Adipose tissue (tissue), 3 donors: Measurements from ENCODE around the gene CCL4. TPM values are rescaled to one million over a fixed set of nuclear protein-coding genes. Genes with fewer than 3 reads are reported as not detected.
"Not testable (repeated sequence)": the region's sequence is repeated elsewhere in the genome, so short reads cannot be mapped to it uniquely, and the experiment has no call there.

Experiments used
- H3K27ac ChIP-seq: one replicate; pipeline ENCODE4 v1.5.1; 2013; ENCODE audit warnings: low read depth, low read length
- WGBS, 3 donors: extraction: QIAGEN DNeasy Blood & Tissue Kit; methylation state at CpG; one replicate each; pipeline ENCODE4 v1.1.7; 2013; 5-methylcytosine and 5-hydroxymethylcytosine counted together
- polyA plus RNA-seq, 3 donors: library from polyadenylated mRNA; stranded (reverse); fragments of 200-250 nt; gene quantifications; one replicate each; pipeline ENCODE4 v1.2.3, GENCODE V29; 2013
- donor health status: healthy with polysubstance abuse.
- donor health status: Bipolar disorder and iron deficiency.
- donor health status: healthy.

Gene CCL4
- polyA plus RNA-seq, 3 donors: 0.84 to 9.4 (median 4.8) TPM

- H3K27ac ChIP-seq: no peak overlapping the region
- 41 to 88% (median 87%) methylated on average over 1 of the region's 1 CpG for WGBS, 3 donors
Observed at GRCh38 chr17:36086791-36087190, 16.8 kb upstream of the CCL4 start.

- no CpG with 5 or more reads among the region's 3 CpGs for WGBS, 3 donors
- H3K27ac ChIP-seq: not testable (repeated sequence)
Observed at GRCh38 chr17:36087471-36087870, 16.2 kb upstream of the CCL4 start.

DNA sequence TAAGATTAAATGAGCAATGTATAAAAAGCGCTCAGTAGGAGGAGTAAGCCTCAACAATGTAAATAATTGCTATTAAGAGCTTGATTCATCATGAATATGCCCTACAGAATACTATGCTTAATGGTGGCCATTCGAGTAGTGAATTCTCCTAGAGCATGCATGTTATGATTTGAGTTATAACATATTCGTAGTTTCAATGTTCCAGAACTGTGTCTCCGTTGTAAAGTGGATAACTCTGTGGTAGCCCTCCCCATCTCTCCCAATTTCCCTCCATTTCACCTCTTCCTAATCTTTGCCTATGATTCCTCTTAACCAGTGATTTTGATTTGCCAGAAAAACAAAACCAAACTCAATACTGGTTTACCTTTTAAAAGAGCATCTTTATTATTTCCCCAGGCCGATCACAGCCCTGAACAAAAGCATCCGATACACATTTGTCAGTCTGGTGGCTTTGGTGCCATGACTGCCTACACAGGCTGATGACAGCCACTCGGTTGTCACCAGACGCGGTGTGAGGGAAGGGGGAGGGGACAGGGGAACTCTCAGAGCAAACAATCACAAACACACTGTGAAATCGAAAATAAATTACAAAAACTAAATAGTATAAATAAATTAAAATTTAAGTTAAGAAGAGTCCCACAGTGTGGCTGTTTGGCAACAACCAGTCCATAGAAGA lies 15.6 kb upstream of the CCL4 start:
- H3K27ac ChIP-seq: not testable (repeated sequence)
- 73 to 94% (median 92%) methylated on average over 9 to 10 of the region's 10 CpGs for WGBS, 3 donors

GRCh38 chr17:36088670-36089338 lies 14.8 kb upstream of the CCL4 start:
- WGBS, 3 donors: 79 to 81% (median 80%) methylated on average over 14 of the region's 14 CpGs
- no peak overlapping the region for H3K27ac ChIP-seq

GRCh38 chr17:36089339-36089865 lies 14.2 kb upstream of the CCL4 start:
- H3K27ac ChIP-seq: no peak overlapping the region

GRCh38 chr17:36089888-36090836 lies 13.5 kb upstream of the CCL4 start, which contains the start of gene CCL3:
CCL3 (minus strand) TSS chr17:36090143; CDS start chr17:36090058, 85 bp downstream.
- WGBS, 3 donors: 47 to 62% (median 47%) methylated on average over 9 of the region's 9 CpGs
- no peak within 1 kb of the TSS for H3K27ac ChIP-seq

More at GRCh38 chr17:36089339-36089865, 14.2 kb upstream of the CCL4 start:
- WGBS, 3 donors: 64 to 80% (median 77%) methylated on average over 4 of the region's 4 CpGs

DNA sequence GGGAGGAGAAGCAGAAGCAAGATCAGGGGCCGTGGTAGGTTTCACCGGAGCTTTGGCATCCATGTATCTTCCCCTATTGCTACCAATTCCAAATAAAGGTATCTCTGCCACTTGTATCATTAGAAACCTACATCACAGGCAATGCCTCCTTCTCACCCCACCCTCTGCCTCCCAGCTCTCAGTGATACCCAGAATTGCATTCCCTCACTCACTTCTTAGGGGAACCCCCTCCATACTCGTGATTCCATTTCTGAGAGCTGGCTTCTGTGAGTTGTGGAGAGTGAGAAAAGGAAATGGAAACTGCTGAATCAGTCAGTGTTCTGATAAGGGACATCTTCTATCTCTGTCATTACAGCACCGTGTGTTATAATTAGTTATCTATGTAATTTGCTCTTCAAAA lies 11.4 kb upstream of the CCL4 start:
- no peak overlapping the region for H3K27ac ChIP-seq
- 50 to 64% (median 59%) methylated on average over 4 of the region's 4 CpGs for WGBS, 3 donors

GRCh38 chr17:36092715-36093114 lies 10.9 kb upstream of the CCL4 start:
- not testable (repeated sequence) for H3K27ac ChIP-seq
- 66 to 87% (median 84%) methylated on average over 6 of the region's 6 CpGs for WGBS, 3 donors

GRCh38 chr17:36094232-36094631 lies 9.4 kb upstream of the CCL4 start:
- H3K27ac ChIP-seq: no peak overlapping the region
- 82 to 100% (median 90%) methylated on average over 1 of the region's 1 CpG for WGBS, 3 donors

DNA sequence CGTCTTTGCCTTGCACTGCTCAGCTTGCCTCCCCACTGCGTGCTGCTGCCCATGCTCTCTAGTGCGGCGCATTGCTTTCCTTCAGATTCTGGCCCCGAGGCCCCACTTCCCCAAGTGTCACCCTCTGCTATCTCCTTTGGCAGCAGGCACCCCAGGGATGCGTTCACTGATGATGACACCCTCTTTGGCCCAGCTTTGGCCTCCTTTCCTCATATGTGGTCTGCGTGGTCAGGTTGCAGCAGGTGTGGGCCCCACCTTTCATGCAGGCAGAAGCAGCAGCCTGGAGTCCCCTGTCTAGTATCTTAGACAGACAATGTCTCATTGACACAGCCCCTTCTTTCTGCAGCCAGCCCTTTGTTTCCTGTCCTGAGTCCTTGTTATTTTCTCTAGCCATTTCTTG lies 8.9 kb upstream of the CCL4 start:
- WGBS, 3 donors: 80 to 93% (median 85%) methylated on average over 7 of the region's 7 CpGs
- no peak overlapping the region for H3K27ac ChIP-seq

DNA sequence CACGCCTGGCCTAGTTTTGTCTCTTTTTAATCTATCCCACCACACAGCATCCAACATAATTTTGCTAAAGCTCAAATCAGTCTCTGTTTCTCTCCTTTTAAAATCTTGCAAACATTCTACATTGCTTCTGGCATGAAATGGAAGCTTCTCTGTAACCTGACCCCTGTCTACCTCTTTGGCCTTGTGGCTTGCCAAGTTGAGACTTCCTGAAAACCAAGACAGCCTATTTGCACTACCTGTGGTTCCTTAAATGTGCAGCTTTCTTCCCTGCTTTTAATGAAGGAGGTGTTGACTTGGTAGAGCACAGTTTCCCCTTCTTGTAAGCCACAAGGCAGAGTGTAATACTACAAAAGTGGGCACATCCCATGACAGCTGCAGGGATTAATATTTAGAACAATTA lies 7.6 kb upstream of the CCL4 start:
- H3K27ac ChIP-seq: no peak overlapping the region
- WGBS, 3 donors: 85 to 100% (median 85%) methylated on average over 1 of the region's 1 CpG

DNA sequence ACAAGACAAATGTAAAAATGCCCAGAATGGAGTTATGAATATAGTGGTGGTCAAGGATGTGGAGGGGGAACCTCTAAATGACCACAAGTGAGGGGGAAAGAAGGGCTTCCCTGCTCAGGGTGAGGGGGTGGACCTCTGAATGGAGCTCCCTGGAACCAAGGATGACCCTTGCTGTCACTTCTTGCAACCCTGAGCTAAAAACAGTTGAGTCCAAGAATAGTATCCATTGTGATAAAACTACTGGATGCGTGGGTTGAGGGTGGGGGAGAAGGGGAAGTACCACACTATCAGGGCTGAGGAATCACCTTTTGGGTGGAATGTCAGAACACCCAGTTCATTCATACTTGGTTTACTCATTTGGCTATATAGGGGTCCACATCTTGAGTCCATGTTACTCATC lies 4.6 kb upstream of the CCL4 start:
- not testable (repeated sequence) for H3K27ac ChIP-seq
- WGBS, 3 donors: 70 to 93% (median 82%) methylated on average over 1 of the region's 1 CpG

DNA sequence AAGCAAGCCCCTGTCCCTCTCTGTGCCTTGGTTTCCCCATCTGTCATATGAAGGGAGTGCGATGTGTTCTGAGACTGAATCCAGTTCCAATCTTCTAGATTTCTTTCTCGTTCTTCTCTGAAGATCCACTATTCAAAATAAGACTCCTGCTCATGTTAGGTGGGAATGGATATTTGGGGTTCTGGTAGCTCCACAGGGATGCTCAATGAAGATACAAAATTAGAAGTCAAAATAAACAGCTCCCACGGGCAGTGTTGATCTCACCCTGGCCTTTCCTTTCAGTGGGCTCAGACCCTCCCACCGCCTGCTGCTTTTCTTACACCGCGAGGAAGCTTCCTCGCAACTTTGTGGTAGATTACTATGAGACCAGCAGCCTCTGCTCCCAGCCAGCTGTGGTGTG lies 619 bp downstream of the CCL4 start:
- WGBS, 3 donors: 38 to 54% (median 46%) methylated on average over 2 to 6 of the region's 7 CpGs
- H3K27ac ChIP-seq: not testable (repeated sequence)

DNA sequence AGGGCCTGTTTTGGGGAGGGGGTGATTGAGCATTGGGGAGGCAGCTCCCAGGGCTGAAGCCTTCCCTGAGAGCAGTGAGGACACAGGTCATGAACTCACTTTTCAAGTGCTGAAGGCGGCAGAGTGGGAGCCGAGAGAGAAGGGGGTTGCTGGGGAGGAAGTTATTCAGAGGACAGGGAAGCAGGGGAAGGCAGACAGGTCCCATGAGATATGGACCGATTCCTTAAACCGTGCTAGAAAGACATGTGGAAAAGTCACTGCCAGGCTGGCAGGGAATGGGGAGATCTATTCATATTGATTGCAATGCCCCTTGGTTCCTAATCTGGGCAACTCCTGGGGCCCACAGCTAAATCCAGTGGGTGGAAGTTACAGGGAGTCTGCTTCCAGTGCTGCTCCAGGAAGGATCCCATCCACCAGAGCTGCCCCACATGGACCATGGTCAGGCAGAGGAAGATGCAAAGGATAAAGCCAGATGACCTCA lies 1.1 kb downstream of the CCL4 start:
- 14 to 50% (median 28%) methylated on average over 4 of the region's 4 CpGs for WGBS, 3 donors
- H3K27ac ChIP-seq: no peak overlapping the region

- WGBS, 3 donors: 68 to 75% (median 73%) methylated on average over 5 of the region's 5 CpGs
- no peak overlapping the region for H3K27ac ChIP-seq
Observed at GRCh38 chr17:36105781-36106492, 2.3 kb downstream of the CCL4 start.

GRCh38 chr17:36106493-36106835 lies 2.8 kb downstream of the CCL4 start:
- H3K27ac ChIP-seq: no peak overlapping the region
- 85 to 91% (median 86%) methylated on average over 6 of the region's 6 CpGs for WGBS, 3 donors

DNA sequence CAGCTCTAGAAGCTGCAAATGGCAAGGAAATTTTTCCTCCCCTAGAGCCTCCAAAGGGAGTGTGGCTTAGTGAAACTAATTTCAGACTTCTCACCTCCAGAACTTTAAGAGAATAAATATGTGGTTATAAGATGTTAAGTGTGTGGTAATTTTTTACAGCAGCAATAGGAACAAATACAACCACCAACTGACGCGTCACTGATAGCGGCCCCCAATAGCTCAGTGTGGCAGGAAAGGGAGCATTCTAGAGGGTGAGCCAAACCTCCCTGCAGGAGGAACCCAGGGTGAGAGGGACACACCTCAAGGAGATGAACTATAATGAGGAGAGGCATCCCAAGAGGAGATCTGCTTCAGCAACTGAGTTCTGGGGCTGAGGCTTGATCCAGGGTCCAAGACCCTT lies 4.0 kb downstream of the CCL4 start:
- no peak overlapping the region for H3K27ac ChIP-seq
- WGBS, 3 donors: 56 to 92% (median 77%) methylated on average over 3 of the region's 3 CpGs

GRCh38 chr17:36108265-36108664 lies 4.6 kb downstream of the CCL4 start:
- not testable (repeated sequence) for H3K27ac ChIP-seq
- WGBS, 3 donors: 42 to 66% (median 60%) methylated on average over 5 of the region's 5 CpGs
